Mucosa of stomach (tissue), 1 donor: ENCODE data around the gene SLC47A2.

Source experiments
- H3K27me3 ChIP-seq: one replicate; pipeline ENCODE4 v1.7.0; 2013; ENCODE audit warnings: mild to moderate bottlenecking, low read length; ENCODE audit not compliant: control insufficient read depth, insufficient read depth
- H3K36me3 ChIP-seq: one replicate; pipeline ENCODE4 v1.7.0; 2013; ENCODE audit warnings: low read length; ENCODE audit not compliant: control insufficient read depth, insufficient read depth
- H3K4me1 ChIP-seq: one replicate; pipeline ENCODE4 v1.7.0; 2013; ENCODE audit warnings: mild to moderate bottlenecking, low read length; ENCODE audit not compliant: control insufficient read depth, insufficient read depth
- H3K4me3 ChIP-seq: one replicate; pipeline ENCODE4 v1.7.0; 2013; ENCODE audit warnings: low read length
- H3K9ac ChIP-seq: one replicate; pipeline ENCODE4 v1.7.0; 2013; ENCODE audit warnings: mild to moderate bottlenecking, low read length, moderate library complexity
- H3K9me3 ChIP-seq: one replicate; pipeline ENCODE4 v1.7.0; 2013; ENCODE audit warnings: mild to moderate bottlenecking, low read length, moderate library complexity; ENCODE audit not compliant: control insufficient read depth
- donor health status: Pancreatic carcinoma.

Gene SLC47A2

DNA sequence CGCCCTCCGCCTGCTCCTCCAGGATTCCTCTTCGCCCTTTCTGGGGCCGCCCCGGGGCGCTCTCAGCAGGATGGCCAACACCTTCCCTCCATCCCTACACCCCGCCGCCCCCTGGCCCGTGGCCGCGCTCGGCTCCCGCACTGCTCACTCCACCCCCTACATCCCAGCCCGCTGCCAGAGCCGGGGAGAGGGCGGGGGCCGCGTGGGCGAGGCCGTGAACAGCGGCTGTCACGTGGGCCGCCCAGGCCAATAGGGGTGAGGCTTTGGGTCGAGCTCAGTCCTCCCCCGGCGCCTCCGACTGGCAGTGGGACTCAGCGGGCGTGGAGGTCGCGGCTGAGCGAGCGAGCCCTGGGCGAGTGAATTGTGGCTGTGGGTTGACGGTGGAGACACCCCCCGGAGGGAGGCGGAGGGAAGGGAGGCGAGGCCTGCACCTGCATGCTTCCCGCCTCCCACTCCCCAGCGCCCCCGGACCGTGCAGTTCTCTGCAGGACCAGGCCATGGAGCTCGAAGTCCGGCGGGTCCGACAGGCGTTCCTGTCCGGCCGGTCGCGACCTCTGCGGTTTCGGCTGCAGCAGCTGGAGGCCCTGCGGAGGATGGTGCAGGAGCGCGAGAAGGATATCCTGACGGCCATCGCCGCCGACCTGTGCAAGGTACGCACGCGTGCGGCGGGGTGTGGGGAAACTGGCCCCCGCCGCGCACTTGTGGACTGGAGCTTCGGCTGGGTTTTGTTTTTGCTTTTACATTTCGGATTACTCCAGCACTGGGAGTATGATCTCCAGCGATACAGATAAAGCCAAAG, 67.7 kb downstream of the SLC47A2 start, which contains the start of gene ALDH3A2:
TSS of gene ALDH3A2 (plus strand) at position 277 of the 799 bp plus-strand sequence. CDS start at position 498, 221 bp downstream.
- Histone ChIP-seq H3K9ac (peak within 1 kb of the TSS; percentile 84), H3K9me3 (no peaks in the 10 kb centered on the region), H3K4me1 (peaks cover 42% of the 10 kb centered on the region), H3K27me3 (no peaks in the 10 kb centered on the region), H3K4me3 (peak within 1 kb of the TSS; percentile 67), H3K36me3 (no peaks in the 10 kb centered on the region)

DNA sequence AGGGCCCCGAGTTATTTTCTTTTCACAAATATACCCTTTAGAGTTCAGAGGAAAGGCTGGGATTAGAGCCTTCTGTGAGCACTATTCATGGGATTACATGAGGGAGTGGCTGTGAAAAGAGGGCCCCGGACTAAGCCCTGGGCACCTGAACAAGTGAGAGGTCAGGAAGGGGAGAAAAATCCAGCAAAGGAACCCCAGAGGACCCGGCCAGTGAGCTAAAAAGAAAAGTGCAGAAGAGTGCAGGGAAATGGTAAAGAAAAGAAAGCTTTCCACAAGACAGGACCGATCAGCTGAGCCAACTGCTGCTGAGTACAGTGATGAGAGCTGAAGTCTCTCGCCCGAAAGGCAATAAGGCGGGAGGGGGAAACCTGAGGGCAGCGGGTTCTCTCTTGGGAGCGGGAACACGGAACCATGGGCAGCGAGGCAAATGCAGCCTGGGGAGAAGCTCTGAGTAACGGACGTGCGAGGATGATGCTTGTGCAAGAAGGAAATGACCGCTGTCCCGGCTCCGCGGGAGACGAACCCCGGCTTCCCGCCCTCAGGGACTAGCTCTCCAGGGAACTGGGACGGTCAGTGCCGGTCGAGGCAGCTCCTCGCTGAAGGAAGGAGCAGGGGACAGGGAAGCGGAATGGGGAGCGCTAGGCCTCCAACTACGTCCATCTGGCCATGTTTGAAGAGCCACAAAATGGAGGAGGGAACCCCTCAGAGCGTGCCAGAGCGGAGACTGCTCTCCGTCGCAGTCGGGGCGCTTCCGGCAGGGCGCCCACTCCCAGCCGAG, 68.5 kb downstream of the SLC47A2 start:
- H3K27me3 ChIP-seq = no peaks in the 10 kb centered on the region
- H3K9me3 ChIP-seq = no peaks in the 10 kb centered on the region
- H3K4me3 ChIP-seq = peak overlapping the region; percentile 67
- peaks cover 41% of the 10 kb centered on the region for H3K4me1 ChIP-seq
- H3K36me3 ChIP-seq = no peaks in the 10 kb centered on the region
- H3K9ac ChIP-seq = peak overlapping the region; percentile 84

DNA sequence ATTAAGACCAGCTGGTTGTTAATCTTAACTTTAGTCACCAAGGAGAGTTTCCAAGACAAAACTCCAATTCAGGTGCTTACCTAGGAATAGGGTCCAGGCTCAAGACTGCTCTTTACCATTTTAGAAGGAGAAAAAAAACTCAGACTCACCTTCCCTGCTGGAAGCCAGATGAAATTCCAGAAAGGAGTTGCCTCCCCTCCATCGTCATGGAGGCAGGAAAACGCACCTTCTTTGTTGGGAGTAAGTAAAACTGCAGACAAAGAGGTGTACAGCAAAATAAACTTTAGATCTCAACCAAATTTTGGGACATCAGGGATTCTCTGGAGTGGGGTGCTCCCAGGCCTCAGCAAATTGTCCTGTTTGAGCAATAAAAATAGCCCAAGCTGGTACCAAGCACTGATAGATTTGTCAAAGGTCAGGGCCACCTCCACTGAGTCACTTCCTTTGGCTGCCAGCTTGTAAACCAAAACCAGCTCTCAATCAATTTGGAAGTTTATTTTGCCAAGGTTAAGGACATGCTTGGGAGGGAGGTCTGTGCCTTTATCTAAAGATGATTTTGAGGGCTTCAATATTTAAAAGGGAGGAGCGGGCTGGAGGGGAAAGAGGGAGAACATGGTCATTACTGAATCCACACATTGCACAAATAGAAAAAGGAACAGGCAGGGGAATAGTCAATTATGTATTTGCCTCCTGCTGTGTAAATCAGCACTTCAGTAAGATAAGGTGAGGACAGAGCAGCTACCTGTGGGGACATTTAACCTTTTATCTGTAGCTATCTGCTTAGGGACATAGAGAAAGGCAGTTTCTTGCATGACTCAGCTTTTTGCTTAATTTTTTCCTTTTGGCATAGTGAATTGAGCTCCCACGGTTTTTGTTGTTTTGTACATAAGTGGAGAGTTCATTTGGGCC, 69.3 kb downstream of the SLC47A2 start:
- Histone ChIP-seq H3K27me3 (no peaks in the 10 kb centered on the region), H3K9me3 (no peaks in the 10 kb centered on the region), H3K36me3 (no peaks in the 10 kb centered on the region), H3K9ac (peak overlapping the region; percentile 84), H3K4me1 (peaks cover 32% of the 10 kb centered on the region), H3K4me3 (peak overlapping the region; percentile 67)

DNA sequence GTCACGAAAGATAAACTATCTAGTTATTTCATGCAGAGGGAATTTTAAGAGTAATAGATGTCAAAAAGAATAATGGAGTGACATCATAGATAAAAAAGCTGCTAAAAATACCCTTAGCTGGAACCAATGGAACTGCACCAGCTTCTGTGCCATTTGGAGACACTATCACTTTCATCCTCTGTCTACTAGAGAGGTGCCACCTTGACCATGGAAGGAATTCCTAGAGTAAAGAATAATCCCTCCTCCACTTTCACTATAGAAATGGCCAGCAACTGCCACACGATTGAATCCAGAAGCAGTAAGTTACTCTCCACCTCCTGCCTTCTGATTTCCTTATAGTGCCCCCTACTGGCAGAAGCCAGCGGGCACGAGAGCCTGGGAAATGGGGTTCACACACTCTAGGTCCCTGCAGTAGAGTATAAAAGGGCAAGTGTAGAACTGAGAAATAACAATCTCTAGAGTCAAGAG, 70.6 kb downstream of the SLC47A2 start:
- H3K9me3 ChIP-seq = no peaks in the 10 kb centered on the region
- no peak overlapping the region for H3K4me3 ChIP-seq
- peaks cover 29% of the 10 kb centered on the region for H3K4me1 ChIP-seq
- no peaks in the 10 kb centered on the region for H3K27me3 ChIP-seq
- H3K36me3 ChIP-seq = no peaks in the 10 kb centered on the region
- H3K9ac ChIP-seq = no peak overlapping the region

DNA sequence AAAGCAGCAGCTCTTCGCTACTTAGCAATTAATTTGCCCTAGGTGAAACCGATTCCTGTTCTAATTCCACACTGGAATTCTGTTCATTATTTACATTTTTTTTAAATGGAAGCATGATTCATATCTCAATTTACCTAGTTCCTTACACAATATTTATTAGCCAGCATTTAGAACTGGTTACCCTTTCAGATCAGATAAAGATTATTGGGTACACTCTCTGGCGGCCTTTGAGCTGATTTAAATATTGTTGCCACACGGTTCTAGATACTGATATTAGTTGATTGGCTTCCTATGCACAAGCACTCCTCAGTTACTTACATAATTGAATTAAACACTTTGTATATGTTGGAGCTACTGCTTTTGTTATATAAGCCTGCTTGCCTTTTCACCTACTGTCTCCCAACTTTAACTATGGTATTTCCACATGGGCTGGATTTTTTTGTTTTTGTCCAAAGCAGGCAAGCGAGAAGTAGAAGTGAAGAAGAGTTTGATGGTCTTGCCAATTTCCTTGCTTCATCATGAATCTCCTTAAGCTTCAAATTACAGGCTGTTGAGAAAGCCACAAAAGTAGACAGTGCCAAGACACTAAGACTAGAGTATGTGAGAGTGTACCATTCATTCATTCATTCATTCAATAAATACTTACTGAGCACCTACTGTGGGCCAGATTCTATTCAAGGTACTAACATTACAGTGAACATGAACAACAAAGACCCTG, 71.7 kb downstream of the SLC47A2 start:
- no peaks in the 10 kb centered on the region for H3K36me3 ChIP-seq
- H3K9me3 ChIP-seq = no peaks in the 10 kb centered on the region
- H3K4me3 ChIP-seq = no peak overlapping the region

DNA sequence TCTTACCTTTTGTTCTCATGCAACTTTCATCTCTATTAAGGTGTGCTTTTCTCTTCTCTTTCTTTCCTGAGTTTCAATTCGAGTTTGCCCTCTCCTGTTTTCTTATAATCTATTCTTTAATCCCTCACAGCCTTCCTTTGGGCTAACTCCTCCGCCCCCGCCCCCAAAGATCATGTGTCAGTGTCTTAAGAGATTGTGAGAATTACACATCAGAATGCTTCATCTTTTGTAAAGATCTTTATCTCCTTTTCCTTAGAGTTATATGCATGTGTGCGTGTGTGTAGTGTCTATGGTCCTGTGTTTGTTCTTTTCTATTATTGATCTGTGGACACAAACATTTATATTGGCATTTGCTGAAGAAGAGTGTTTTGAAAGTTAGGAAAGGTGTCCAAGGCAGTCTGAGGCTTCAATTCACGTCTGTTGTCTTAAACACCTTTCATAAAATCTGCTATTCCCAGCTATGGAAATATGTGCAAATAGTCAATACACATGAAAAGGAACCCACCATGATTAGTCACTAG, 74.0 kb downstream of the SLC47A2 start:
- H3K9ac ChIP-seq = no peak overlapping the region
- no peaks in the 10 kb centered on the region for H3K9me3 ChIP-seq
- peaks cover 20% of the 10 kb centered on the region for H3K4me1 ChIP-seq
- no peaks in the 10 kb centered on the region for H3K27me3 ChIP-seq
- H3K36me3 ChIP-seq = no peaks in the 10 kb centered on the region
- no peak overlapping the region for H3K4me3 ChIP-seq

More for the DNA sequence above, 71.7 kb downstream of the SLC47A2 start:
- peaks cover 24% of the 10 kb centered on the region for H3K4me1 ChIP-seq
- no peaks in the 10 kb centered on the region for H3K27me3 ChIP-seq
- no peak overlapping the region for H3K9ac ChIP-seq

DNA sequence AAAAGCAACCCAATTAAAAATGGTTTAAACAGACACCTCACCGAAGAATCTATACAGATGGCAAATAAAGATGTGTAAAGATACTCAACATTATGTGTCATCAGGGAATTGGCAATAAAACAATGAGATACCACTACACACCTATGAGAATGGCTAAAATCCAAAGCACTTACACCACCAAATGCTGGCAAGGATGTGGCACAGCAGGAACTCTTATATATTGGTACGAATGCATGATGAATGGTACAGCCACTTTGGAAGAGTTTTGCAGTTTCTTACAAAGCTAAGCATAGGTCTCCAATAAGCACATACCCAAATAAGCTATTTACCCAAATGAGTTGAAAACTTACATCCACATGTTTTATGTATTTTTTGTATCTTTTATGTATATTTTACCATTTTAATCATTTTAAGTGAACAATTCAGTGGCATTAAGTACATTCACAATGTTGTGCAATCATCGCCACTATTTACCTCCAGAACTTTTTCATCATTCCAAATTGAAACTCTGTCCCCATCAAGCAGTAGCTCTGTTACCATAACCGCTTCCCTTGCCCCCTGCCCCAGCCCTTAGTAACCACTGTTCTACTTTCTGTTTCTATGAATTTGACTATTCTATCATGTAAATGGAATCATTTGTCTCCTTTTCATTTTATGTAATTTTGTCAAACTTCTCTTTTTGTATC, 74.6 kb downstream of the SLC47A2 start:
- no peaks in the 10 kb centered on the region for H3K27me3 ChIP-seq
- H3K9ac ChIP-seq = no peak overlapping the region
- peaks cover 14% of the 10 kb centered on the region for H3K4me1 ChIP-seq
- H3K4me3 ChIP-seq = no peak overlapping the region
- H3K9me3 ChIP-seq = no peaks in the 10 kb centered on the region
- H3K36me3 ChIP-seq = no peaks in the 10 kb centered on the region

DNA sequence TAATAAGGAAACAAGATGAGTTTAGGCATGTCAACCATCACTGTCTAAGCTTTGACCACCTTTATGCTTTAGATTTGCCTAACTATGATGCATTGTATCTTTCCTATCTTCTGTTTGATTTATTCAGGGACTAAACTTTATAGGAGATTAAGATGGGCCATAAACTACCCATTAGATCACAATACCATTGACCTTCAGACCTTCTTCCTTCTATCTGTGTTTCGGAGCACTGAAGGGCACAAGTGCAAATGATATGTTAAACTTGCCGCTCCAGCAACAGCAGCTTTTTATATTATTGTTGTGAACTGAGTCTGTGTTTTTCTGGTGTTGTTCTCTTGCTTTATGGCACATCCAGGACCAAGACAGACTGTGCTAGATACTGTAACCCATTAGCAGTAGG, 84.5 kb downstream of the SLC47A2 start:
- no peaks in the 10 kb centered on the region for H3K27me3 ChIP-seq
- no peaks in the 10 kb centered on the region for H3K9me3 ChIP-seq
- H3K9ac ChIP-seq = no peak overlapping the region
- H3K4me1 ChIP-seq = no peaks in the 10 kb centered on the region
- no peak overlapping the region for H3K4me3 ChIP-seq
- no peaks in the 10 kb centered on the region for H3K36me3 ChIP-seq

DNA sequence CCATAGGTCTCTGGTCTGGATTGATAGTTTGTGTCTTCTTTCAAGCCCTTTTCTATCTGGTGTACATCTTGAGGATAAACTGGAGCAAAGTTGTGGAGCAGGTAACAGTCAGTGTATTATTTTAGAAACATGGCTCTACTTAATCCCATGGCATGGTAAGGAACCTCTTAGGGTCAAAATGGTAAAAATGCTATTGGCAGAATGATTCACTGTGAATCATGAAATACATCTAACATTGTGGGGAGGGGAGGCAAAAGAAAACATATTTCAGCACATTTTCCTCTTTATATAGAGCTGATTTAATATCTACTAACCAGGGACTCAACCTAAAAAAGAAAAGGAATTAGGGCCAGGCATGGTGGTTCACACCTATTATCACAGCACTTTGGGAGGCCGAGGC, 85.7 kb downstream of the SLC47A2 start:
- Histone ChIP-seq H3K4me3 (no peak overlapping the region), H3K9me3 (no peaks in the 10 kb centered on the region), H3K4me1 (no peaks in the 10 kb centered on the region), H3K27me3 (no peaks in the 10 kb centered on the region), H3K9ac (no peak overlapping the region), H3K36me3 (no peaks in the 10 kb centered on the region)

DNA sequence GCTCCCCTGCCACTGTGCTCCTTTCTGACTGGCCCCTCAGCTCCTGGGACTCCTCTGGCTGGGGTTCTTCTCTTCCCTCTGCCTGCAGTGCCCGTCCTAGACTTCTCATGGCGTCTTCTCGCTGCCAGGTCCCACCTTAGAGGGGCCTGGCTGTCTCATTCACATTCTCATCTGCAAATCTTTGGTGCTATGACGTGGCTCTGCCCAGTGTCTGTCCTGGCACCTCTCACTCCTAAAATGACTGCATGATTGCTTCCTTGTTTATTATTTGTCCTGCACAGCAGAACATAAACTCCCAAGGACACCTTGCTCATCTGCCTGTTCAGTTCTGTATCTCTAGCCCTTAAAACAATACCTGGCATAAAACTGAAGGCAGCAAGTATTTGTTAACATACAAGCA, 86.3 kb downstream of the SLC47A2 start:
- H3K9me3 ChIP-seq = no peaks in the 10 kb centered on the region
- H3K4me1 ChIP-seq = no peaks in the 10 kb centered on the region
- H3K4me3 ChIP-seq = no peak overlapping the region
- H3K9ac ChIP-seq = no peak overlapping the region
- H3K36me3 ChIP-seq = no peaks in the 10 kb centered on the region
- H3K27me3 ChIP-seq = no peaks in the 10 kb centered on the region
